Measurements from ENCODE around the gene EMID1.
A peak's percentile ranks its signal among the peaks of the same experiment; 100 is the strongest.
"Not testable (repeated sequence)": the region's sequence is repeated elsewhere in the genome, so short reads cannot be mapped to it uniquely, and the experiment has no call there.

Gene EMID1

DNA sequence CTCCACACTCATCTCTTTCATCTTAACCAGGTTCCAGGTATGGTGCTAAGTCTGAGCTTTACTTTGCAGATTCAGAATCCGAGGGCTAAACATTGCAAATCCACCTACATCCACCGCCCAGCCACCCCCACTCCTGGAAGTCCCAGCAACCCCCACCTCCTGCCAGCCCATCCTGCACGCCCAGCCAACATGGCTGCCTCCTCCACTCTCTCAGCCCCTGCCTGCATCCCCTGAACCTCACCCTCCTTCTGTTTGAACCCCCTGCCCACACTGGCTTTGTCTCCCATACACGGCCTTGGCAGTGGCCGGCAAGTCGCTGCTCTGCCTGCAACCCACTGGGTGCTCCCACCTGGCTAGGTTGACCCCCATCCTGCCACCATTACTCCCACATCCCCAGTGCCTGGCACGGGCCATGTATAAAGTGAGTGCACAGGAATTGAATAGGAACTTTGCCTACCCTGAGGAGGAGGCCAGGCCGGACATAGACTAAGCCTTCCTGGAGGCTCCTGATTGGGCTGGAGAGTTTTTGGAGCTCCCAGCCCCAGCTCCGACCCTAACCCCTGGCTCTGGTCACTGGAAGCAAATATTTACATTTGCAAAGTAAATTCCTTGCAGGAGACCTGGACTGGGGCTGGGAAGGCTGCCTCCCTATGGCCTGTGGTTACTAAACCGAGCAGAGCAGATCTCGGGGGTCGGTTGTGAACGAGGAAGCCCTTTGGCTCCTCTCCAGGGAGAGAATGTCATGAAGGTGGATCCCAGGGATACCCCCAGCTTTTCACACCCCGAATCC, 14.4 kb downstream of the EMID1 start:
- DNase-seq = no peak
- peak; percentile 33 for TF ChIP-seq POLR2A (IDR thresholded peaks at IDR 0.05; ENCODE audit: low read length)
- TF ChIP-seq GATA1 (IDR thresholded peaks at IDR 0.05; ENCODE audit: low read depth, low read length) = no peak

DNA sequence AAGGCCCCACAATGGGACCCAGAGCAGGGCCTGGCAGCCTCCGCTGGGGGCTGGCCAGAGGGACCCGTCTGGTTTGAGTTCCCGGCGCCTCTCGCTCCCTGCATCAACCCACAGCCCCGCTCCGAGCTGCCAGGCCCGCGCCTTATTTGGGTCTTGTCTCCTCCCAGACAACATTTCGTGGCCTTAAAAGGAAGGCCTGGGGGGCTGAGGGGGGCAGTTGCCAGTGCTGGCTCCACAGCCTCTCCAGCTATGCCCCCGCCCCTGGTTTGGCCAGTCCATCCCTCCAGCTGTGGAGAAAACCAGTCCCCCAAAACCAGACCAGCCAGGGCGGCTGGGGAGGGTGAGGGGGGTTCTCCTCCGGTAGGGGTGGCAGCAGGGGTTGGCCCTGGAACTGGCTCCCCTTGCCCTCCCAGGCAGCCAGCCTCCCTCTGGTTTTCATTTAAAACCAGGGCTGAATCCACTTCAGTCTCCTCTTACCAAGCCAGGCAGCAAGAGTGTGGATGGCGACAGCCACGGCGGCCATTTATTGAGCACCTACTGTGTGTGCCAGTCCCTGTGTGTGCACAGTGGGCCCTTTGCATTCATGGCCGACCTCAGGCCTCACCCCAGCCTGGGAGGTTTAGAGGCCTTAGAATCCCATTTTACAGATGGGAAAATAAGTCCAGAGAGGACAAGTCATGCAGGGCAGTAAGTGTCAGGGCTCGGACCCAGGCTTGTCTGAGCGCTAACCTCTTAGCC, 18.6 kb downstream of the EMID1 start:
- DNase-seq = no peak
- TF ChIP-seq POLR2A (IDR thresholded peaks at IDR 0.05; ENCODE audit: low read length) (no peak), GATA1 (IDR thresholded peaks at IDR 0.05; ENCODE audit: low read depth, low read length) (no peak)

DNA sequence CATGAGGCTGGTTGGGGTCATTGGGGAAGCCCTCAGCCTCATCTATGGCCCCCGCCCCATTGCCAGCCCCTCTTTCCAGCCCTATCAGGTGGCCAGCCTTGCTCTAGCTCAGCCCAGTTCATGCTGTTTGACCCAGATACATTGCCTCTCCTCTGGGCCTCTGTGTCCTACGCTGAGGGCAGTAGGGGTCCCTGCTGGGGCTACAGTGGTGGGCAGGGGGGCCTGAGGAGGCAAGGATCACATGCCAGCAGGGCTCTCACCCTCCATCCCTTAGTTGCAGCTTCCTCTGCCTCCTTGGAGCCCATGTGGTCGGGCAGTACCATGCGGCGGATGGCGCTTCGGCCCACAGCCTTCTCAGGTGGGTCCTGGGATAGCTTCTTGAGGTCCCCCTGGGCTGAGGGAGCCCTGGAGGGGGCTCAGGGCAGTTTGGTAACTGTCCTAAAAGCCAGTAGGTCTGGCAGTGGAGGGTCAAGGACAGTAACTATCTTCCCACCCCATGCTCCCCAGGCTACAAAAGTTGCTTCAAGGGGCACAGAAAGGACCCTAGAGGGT, 19.2 kb downstream of the EMID1 start:
- TF ChIP-seq GATA1 (IDR thresholded peaks at IDR 0.05; ENCODE audit: low read depth, low read length) = no peak
- no peak for TF ChIP-seq POLR2A (IDR thresholded peaks at IDR 0.05; ENCODE audit: low read length)
- no peak for DNase-seq

DNA sequence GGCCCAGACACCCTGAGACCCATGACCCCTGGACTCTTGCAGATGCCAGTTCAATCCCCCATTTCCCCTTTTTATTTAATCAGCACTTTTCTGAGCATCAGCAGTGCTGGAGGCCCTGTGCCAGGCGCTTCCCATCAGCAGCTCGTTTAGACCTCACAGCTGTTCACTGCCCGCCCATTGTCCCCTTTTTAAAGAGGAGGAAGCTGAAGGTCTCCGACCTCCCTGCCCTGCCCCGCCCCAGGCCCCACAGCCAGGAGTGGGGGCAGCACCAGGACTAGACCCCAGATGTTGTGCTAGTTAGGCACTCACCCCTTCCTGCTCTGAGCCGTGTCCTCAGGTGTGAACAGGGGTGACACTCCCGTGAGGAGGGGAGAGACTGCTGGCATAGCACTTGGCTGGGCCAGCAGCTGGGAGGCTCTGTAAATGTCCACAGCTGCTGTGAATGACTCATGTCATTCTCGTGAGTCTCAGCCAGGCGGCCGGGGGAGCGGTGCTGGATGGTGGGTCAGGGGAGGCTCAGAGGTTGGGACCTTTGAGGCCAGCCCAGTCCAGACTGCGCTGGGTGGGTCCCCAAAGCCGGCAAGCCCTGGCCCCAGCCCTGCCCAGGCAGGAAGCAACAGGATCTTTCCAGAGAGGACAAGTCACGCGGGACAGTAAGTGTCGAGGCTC, 19.9 kb downstream of the EMID1 start:
- DNase-seq = no peak
- TF ChIP-seq GATA1 (IDR thresholded peaks at IDR 0.05; ENCODE audit: low read depth, low read length) (no peak), POLR2A (IDR thresholded peaks at IDR 0.05; ENCODE audit: low read length) (peak; percentile 28)

DNA sequence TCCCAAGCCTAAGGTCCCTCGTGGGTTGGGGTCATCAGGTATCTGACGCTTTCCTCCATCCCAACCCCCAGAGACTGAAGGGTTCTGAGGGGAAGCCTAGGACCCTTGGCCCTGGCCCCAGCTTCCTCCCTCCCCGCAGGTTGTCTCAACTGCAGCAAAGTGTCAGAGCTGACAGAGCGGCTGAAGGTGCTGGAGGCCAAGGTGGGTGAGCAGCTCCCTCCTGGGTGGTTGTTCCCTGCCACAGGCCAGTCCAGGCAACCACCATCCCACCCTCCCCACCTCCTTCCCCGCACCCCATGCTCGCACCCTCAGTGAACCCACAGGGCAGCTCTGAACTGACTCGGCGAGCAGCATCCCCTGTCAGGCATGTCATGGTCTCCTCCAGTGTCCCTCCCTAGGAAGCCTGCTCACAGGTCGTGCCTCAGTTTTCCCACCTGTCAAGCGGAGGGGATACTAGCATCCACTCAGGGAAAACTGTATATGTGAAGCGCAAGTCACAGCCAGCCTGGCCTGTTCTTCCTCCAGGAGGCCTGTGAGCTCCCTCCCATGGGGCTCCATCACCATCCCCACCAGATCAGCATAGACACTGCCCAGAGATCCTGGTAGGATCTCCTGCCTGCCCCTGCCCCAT, 20.8 kb downstream of the EMID1 start:
- TF ChIP-seq POLR2A (IDR thresholded peaks at IDR 0.05; ENCODE audit: low read length) (no peak), GATA1 (IDR thresholded peaks at IDR 0.05; ENCODE audit: low read depth, low read length) (no peak)

DNA sequence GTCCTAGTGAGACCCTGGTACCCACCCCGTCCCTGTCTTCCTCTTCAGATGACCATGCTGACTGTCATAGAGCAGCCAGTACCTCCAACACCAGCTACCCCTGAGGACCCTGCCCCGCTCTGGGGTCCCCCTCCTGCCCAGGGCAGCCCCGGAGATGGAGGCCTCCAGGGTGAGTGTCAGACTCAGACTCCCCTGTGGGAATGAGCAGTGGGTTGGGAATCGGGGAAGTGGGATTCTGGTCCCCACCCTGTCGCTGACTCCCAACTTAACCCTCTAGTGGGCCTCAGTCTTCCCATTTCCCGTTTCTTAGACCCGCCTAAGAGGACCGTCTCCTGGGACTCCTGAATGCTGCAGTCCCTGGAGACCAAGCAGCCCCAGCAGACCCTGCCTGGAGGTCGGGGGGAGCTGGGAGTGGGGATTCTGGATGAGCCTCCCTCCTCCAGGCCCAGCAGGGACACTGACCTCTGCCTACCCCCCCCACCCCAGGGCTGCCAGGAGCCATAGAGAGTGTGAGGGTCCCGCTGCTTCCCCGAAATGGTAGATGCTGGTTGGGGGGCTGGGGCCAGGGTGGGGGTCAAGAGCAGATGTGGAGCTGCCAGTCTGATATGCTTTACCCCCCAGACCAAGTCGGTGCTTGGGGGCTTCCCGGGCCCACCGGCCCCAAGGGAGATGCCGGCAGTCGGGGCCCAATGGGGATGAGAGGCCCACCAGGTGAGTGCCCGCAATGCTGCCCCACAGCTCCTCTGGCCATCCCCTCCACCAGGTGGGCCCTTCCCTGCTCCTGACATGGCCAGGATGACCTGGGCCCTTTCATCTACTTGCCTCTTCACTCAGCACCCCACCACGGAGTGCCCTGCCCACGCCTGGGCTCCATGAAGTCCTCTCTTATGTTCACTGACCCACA, 25.5 kb downstream of the EMID1 start:
- DNase-seq = no peak
- TF ChIP-seq GATA1 (IDR thresholded peaks at IDR 0.05; ENCODE audit: low read depth, low read length) (no peak), POLR2A (IDR thresholded peaks at IDR 0.05; ENCODE audit: low read length) (no peak)

More for the DNA sequence above, 20.8 kb downstream of the EMID1 start:
- DNase-seq = no peak

DNA sequence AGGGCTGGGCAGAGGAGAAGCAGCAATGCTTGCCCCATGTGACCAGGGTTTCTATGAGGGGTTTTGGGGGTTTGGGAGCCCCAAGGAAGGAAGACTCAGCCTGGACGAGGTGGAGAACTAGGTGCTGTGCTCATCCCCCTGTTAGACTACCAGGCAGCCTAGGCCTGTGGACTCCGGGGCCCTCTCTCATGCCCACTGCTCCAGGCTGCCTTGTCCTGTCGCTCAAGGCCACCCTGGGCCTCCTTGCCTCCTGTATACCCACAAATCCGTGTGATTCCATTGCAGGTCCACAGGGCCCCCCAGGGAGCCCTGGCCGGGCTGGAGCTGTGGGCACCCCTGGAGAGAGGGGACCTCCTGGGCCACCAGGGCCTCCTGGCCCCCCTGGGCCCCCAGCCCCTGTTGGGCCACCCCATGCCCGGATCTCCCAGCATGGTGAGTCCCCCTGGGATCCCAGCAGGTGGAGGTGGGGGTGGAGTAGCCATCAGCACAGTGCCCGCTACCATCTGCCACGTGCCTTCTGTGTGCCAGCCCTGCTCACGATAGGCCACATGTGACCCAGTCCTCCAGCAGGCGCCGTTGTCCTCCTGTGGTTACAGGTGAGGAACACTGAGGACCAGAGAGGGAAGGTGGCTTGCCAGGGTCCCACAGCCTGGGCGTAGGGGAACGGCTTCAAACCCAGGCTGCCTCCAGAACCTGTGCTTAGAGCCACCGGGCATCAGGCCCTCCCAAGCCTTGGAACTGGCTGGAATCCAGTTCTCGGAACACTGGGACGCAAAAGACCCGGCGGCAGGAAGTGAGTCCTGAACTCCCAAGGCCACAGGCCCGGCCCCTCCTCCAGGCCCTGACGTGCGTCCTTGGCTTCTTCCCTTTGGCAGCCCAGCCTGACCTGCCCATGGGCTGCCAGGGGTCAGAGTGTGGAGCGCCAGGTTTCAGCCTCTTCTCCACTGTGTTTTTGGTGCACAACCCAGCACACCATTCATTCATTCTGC, 26.6 kb downstream of the EMID1 start:
- no peak for DNase-seq
- no peak for TF ChIP-seq GATA1 (IDR thresholded peaks at IDR 0.05; ENCODE audit: low read depth, low read length)
- TF ChIP-seq POLR2A (IDR thresholded peaks at IDR 0.05; ENCODE audit: low read length) = peak; percentile 44

DNA sequence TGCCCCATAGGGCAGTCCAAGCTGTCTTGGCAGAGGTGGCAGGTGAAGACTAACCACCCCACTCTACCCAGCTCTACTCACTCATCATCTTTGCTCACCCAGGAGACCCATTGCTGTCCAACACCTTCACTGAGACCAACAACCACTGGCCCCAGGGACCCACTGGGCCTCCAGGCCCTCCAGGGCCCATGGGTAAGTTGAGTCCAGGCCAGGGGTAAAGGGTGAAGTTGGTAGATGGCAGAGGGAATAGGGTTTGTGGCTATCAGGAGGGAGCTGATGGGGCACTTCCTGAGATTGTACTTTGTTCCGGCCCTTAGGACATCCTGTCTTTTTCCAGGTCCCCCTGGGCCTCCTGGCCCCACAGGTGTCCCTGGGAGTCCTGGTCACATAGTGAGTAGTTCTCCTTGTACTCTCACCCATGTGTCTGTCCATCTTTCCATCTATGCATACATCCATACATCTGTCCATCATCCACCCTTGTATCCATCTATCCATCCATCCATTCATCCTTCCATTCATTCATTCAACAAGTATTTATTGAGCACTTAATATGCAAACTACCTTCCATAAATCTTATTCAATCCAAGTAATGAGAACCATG, 27.7 kb downstream of the EMID1 start:
- DNase-seq = no peak

DNA sequence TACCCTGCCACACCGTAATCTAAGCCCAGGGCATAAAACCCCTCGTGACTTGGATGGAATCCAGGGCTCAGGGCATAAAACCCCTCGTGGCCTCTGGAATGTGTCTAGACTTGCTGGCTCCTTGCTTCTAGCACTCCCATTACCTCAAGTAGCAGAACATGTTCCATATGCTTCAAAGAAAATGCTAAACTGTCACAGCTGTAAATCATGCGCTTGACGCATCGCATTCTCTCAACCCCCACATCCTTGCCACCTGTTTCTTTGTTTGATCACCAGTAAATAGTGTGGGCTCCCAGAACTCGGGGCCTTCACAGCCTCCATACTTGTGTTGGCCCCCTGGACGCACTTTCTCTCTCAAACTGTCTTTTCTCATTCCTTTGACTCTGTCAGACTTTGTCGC, 34.8 kb downstream of the EMID1 start:
- not testable (repeated sequence) for DNase-seq

More for the DNA sequence above, 27.7 kb downstream of the EMID1 start:
- TF ChIP-seq GATA1 (IDR thresholded peaks at IDR 0.05; ENCODE audit: low read depth, low read length) = no peak
- peak; percentile 41 for TF ChIP-seq POLR2A (IDR thresholded peaks at IDR 0.05; ENCODE audit: low read length)

DNA sequence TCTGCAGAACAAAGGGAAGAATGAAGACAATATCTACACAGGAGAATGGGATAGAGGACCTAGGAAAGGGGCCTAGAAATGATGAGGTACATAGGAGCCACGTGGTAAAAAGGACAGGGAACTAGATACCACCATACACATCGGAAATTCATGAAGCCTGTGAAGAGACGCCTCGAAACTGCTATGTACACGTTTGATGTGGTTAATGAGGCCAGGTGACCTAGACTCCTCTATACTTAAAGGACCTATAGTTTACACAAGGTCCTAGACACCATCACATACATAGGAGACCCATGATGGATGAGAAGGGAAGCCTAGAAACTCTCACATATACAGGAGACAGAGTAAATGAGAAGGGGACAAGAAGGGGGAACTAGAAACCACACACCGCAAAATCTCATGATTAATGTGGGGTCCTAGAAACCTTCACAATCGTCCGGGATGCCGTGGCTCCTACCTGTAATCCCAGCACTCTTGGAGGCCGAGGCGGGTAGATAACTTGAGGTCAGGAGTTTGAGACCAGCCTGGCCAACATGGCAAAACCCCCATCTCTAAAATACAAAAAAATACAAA, 38.3 kb downstream of the EMID1 start:
- TF ChIP-seq GATA1 (IDR thresholded peaks at IDR 0.05; ENCODE audit: low read depth, low read length) (no peak), POLR2A (IDR thresholded peaks at IDR 0.05; ENCODE audit: low read length) (no peak)

More for the DNA sequence above, 38.3 kb downstream of the EMID1 start:
- no peak for DNase-seq

Measured in erythroblast (primary cell).